ENCODE data around the gene RNF44.

RNF44 gene

GRCh38 chr5:176536902-176537553 lies at the start of gene RNF44:
Gene RNF44, minus strand, starts transcription at chr5:176537402. Its CDS starts 4,930 bp downstream, at chr5:176532472.
- peak; percentile 93 for DNase-seq

- no peak for DNase-seq
Measured at GRCh38 chr5:176583076-176583475, 45.9 kb upstream of the RNF44 start.

GRCh38 chr5:176581361-176581760 lies 44.2 kb upstream of the RNF44 start:
- DNase-seq = no peak

GRCh38 chr5:176579323-176579722 lies 42.1 kb upstream of the RNF44 start:
- no peak for DNase-seq

GRCh38 chr5:176578391-176578808 lies 41.2 kb upstream of the RNF44 start:
- DNase-seq = no peak

GRCh38 chr5:176577312-176578176 lies 40.3 kb upstream of the RNF44 start:
- DNase-seq = no peak

GRCh38 chr5:176575488-176576422 lies 38.6 kb upstream of the RNF44 start:
- no peak for DNase-seq

GRCh38 chr5:176575066-176575465 lies 37.9 kb upstream of the RNF44 start:
- DNase-seq = no peak

GRCh38 chr5:176574297-176574591 lies 37.0 kb upstream of the RNF44 start:
- DNase-seq = no peak

GRCh38 chr5:176573564-176574296 lies 36.5 kb upstream of the RNF44 start:
- DNase-seq = no peak

- no peak for DNase-seq
Measured at GRCh38 chr5:176570044-176570443, 32.8 kb upstream of the RNF44 start.

GRCh38 chr5:176568657-176569056 lies 31.5 kb upstream of the RNF44 start:
- DNase-seq = no peak

- DNase-seq = no peak
Measured at GRCh38 chr5:176565760-176566288, 28.6 kb upstream of the RNF44 start.

- DNase-seq = no peak
Measured at GRCh38 chr5:176564002-176564401, 26.8 kb upstream of the RNF44 start.

- no peak for DNase-seq
Measured at GRCh38 chr5:176562189-176562588, 25.0 kb upstream of the RNF44 start.

GRCh38 chr5:176561259-176561658 lies 24.1 kb upstream of the RNF44 start:
- no peak for DNase-seq

- DNase-seq = no peak
Measured at GRCh38 chr5:176560364-176560763, 23.2 kb upstream of the RNF44 start.

- DNase-seq = no peak
Measured at GRCh38 chr5:176559683-176560082, 22.5 kb upstream of the RNF44 start.

- DNase-seq = no peak
Measured at GRCh38 chr5:176557846-176558245, 20.6 kb upstream of the RNF44 start.

- DNase-seq = no peak
Measured at GRCh38 chr5:176553260-176554085, 16.3 kb upstream of the RNF44 start.

GRCh38 chr5:176552332-176552869 lies 15.2 kb upstream of the RNF44 start:
- DNase-seq = no peak

Data from DMS 273 treated with DMSO at 0.1 percent for 48 hours (cell line).